Stimulated activated CD4-positive, alpha-beta T cell treated with anti-CD3 and anti-CD28 coated beads, Interleukin-1b, Interleukin-23, amount 100 ng/mL, for 1 hour (primary cell): Measurements from ENCODE around the gene NPAS4.
A peak's percentile ranks its signal among the peaks of the same experiment; 100 is the strongest.
"Not testable (repeated sequence)": the region's sequence is repeated elsewhere in the genome, so short reads cannot be mapped to it uniquely, and the experiment has no call there.

Experiments used
- DNase-seq, 2 donors: peaks; one replicate each; pipeline ENCODE4 v3.0.0-alpha.2; 2020; ENCODE audit warnings: low read depth in 2 of 2

The NPAS4 gene

DNA sequence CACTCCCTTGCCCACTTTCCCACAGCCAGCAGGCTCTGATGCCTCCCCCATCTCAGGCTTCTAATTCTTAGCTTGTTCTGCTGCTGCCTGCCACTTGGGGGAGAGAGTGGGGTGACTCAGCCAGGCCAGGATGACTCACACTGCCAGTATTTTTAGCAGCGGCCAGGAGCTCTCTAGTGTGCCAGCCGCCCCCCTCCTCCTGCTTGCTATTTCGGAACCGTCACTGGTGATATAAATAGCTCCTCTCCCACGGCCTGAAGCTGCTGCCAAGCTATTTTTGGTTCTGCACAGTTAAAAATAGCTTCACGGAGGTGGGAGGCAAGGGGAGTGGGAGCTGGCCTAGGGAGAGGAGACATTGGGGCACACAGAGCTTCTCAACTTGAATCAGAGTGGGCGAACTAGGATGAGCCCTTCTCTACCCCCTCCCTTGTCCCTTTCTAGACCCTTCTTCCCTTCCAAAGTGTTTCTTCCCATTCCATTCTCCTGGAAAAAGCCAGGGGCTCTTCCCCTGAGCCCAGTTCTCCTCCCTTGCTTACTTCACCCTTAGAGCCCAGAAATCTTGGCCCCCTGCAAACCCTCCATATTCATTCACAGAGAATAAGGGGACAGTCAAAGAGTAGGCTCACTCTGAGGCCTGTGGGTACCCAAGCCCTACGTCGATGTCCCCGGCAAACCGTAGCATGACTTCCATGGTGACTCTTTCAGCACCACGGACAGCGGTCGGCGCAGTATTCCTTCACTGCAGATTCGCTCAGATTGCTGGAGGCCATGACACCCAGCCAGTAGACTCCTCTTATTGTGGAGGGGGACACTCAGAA, 2.5 kb upstream of the NPAS4 start:
- DNase-seq = no peak

GRCh38 chr11:66418986-66419308, 1.9 kb upstream of the NPAS4 start:
- DNase-seq = no peak

GRCh38 chr11:66419825-66420224, 1.0 kb upstream of the NPAS4 start:
- DNase-seq = no peak

DNA sequence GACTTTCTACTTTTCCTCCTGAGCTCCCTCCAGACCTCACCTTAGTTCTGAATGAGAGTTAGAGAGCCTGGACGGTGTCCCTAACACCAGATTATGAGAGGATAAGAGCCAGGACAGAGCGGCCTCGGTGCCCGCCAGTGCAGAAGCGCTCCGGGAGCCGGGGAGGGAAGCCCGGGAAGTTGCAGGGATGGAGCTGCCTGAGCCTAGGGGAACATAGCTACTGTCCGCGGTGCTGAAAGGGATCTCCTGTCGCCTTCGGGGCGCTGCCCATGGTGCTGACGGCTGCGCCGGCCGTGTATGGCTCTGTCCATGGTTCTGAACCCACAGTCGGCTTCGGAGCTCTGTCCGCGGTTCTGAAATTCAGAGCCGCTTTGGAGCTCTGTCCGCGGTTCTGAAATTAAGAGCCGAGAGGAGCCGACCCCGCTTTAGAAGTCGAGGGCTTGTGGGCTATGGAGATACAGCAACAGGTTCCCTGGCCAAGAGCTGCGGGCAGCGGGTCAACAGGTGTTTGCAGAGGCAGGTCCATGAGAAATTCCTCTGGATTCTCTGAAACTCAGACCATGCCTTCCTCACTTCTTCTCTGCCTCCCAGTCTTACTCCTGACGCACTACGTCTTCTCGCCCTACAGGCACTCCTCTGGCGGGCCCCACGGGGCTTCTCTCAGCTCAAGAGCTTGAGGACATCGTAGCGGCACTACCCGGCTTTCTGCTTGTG, 814 bp downstream of the NPAS4 start:
- DNase-seq = peak; percentile 71 to 83

- no peak for DNase-seq
Observed at GRCh38 chr11:66426314-66426713, 5.5 kb downstream of the NPAS4 start.

DNA sequence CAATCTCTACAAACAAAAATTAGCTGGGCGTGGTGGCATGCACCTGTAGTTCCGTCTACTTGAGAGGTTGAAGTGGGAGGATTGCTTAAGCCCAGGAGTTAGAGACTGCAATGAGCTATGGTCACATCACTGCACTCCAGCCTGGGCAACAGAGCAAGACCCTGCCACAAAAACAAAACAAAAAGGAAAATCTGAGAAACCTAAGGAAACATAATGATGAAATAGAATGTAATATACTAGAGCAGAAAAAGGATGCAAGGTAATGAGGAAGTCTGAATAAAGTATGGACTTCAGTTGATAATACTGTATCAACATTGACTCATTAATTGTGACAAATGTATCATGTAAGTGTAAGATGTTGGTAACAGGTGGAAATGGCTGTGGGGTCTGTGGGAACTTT, 8.1 kb downstream of the NPAS4 start:
- DNase-seq = no peak

GRCh38 chr11:66429983-66430602, 9.3 kb downstream of the NPAS4 start:
- peak; percentile 37 to 59 for DNase-seq

DNA sequence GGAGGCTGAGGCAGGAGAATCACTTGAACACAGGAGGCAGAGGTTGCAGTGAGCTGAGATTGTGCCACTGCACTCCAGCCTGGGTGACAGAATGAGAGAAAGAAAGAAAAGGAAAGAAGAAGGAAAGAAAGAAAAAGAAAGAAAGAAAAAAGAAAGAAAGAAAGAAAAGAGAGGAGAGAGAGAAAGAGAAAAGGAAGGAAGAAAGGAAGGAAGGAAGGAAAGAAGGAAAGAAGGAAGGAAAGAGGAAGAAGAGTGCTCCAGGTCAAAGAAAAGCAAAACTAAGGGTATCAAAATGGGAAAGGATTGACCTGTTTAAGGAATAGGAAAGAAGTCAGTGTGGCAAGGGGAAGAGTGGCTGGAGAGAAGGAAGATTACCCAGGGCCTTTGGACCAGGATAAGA, 10.5 kb downstream of the NPAS4 start:
- not testable (repeated sequence) for DNase-seq

DNA sequence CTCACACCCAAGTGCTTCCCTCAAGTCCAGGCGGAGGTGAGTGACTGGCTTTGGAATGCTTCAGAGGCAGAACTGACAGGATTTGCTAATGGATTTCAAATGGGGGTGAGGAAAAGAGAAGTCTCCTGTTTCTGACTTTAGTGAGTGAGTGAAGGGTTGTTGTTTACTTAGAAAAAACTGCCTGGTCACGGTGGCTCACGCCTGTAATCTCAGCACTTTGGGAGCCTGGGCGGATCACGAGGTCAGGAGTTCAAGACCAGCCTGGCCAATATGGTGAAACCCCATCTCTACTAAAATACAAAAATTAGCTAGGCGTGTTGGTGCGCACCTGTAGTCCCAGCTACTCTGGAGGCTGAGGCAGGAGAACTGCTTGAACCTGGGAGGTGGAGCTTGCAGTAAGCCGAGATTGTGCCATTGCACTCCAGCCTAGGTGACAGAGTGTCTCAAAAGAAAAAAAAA, 11.1 kb downstream of the NPAS4 start:
- DNase-seq = not testable (repeated sequence)

GRCh38 chr11:66432597-66432996, 11.8 kb downstream of the NPAS4 start:
- DNase-seq = no peak

- no peak for DNase-seq
Observed at GRCh38 chr11:66437979-66438503, 17.2 kb downstream of the NPAS4 start.

DNA sequence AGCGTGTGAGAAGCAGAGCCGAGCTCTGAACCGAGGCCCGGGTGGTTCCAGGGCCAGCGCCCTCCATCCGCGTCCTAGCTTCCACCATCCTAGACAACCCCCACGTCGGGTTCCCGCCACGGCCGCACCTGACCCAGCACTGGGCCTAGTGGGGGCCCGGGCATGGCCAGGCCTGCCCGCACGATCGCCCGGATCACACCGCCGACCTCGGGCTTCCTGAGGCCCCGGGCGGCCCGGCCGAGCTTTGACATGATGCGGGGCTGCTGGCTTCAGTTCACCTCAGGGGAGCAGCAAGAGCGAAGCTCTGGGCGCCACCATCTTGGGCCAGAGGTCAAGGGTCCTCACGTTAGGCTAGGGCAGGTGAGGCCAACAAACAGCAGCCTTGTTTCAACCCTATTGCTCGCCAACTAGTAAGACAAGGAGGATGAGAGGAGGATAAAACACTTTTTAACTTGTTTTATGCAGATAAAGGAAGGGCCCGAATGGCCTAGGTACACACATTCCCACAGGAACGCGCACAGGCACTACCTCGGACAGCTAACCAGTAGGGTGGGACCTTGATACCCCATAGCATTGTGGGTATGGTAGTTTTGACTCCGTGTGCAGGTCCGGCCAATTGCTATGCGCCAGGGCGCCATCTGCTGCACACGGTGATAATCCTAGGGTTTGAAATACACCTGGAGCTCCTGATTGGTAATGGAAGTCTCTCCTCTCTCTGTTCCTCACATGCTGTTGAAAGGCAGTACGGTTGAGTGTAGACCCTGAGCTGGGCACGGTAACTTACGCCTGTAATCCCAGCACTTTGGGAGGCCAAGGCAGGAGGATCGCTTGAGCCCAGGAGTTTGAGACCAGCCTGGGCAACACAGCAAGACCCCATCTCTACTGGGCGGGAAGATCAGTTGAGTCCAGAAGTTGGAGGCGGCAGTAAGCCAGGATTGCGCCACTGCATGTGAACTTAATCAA, 17.9 kb downstream of the NPAS4 start, which contains the start of gene MRPL11:
Gene MRPL11, minus strand, starts transcription at position 345 of the 963 bp plus-strand sequence. Its CDS starts 94 bp downstream, at position 251.
- DNase-seq = peak; percentile 61 to 77

- not testable (repeated sequence) for DNase-seq
Observed at GRCh38 chr11:66440101-66440939, 19.5 kb downstream of the NPAS4 start.

DNA sequence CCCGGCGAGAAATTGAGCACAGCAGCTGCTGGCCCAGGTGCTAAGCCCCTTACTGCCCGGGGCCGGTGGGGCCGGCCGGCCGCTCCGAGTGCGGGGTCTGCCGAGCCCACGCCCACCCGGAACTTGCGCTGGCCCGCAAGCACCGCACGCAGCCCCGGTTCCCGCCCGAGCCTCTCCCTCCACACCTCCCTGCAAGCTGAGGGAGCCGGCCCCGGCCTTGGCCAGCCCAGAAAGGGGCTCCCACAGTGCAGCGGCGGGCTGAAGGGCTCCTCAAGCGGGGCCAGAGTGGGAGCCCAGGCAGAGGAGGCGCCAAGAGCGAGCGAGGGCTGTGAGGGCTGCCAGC, 20.1 kb downstream of the NPAS4 start:
- not testable (repeated sequence) for DNase-seq

DNA sequence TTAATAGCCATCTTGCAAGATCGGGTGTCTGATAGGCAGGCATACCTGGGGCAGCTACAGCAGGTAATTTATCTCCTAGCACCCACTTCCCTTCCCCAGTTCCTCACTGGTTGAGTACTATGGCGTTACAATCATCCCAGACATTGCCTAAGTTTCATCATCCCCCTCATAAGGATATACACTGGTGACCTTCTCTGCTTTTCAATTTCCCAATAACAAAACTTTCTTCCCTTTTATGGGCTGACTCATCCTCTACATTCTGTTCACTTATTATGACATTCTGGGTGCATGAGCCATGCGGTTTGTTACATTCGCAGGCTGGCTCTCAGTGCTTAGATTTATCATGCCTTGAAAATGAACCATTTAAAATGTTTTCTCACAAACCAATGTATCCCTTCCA, 22.8 kb downstream of the NPAS4 start:
- DNase-seq = no peak

DNA sequence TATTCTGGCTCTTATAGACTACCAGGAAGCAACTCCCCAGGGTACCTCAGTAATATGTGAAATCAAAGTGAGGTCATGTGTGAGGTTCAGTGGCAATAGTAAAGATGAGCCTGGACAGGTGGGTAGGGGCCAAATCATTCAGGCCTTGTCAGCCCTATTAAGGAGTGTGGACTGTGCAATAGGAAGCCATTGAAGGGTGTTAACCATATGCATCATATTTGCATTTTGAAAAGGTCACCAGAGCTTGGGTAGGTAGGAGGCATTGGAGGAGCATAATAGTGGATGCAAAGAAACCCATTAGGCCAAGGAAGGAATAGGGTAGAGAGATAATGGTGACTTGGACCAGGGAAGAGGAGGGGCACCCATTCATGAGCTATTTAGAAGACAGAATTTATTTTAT, 26.2 kb downstream of the NPAS4 start:
- no peak for DNase-seq

DNA sequence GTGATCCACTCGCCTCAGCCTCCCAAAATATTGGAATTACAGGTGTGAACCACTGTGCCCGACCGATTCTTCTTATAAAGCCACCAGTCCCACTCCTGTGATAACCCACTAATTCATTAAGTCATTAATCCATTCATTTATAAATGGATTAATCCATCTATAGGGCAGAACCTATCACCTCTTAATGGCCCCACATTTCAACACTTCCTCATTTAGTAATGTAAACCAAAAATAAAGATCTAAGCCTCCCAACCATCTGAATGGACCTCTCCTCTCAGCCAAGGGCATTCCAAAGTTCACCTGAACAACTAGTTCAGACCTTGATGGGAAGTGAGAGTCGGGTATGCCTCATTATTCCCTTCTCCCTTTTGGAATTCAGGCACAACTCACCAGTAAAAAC, 27.7 kb downstream of the NPAS4 start:
- DNase-seq = no peak

- DNase-seq = no peak
Observed at GRCh38 chr11:66450560-66450959, 29.7 kb downstream of the NPAS4 start.

GRCh38 chr11:66451663-66452062, 30.8 kb downstream of the NPAS4 start:
- no peak for DNase-seq

- no peak for DNase-seq
Observed at GRCh38 chr11:66454247-66454646, 33.4 kb downstream of the NPAS4 start.
